NCI-H146 treated with DMSO at 0.1 percent for 48 hours (cell line): Measurements from ENCODE around the gene HDAC3.

Experiments
- DNase-seq: peaks from one replicate; lab custom pipeline; 2025; ENCODE audit not compliant: unreplicated experiment; lab: John Stamatoyannopoulos, UW

HDAC3 gene

GRCh38 chr5:141605523-141606277, 30.9 kb downstream of the HDAC3 start:
- no peak for DNase-seq

- no peak for DNase-seq
These were observed 32.5 kb downstream of the HDAC3 start for GRCh38 chr5:141603923-141604717.

- no peak for DNase-seq
These were observed 34.0 kb downstream of the HDAC3 start for GRCh38 chr5:141602606-141603005.

GRCh38 chr5:141598391-141599345, 38.0 kb downstream of the HDAC3 start:
- no peak for DNase-seq

GRCh38 chr5:141597814-141598213, 38.8 kb downstream of the HDAC3 start:
- DNase-seq: no peak

GRCh38 chr5:141597394-141597793, 39.3 kb downstream of the HDAC3 start:
- DNase-seq: no peak

GRCh38 chr5:141596867-141597266, 39.8 kb downstream of the HDAC3 start:
- no peak for DNase-seq

- no peak for DNase-seq
These were observed 46.5 kb downstream of the HDAC3 start for GRCh38 chr5:141590127-141590526.

GRCh38 chr5:141586246-141586645, 50.4 kb downstream of the HDAC3 start:
- no peak for DNase-seq

- no peak for DNase-seq
These were observed 51.1 kb downstream of the HDAC3 start for GRCh38 chr5:141585594-141585993.

GRCh38 chr5:141574122-141574510, 62.5 kb downstream of the HDAC3 start:
- DNase-seq: no peak

- no peak for DNase-seq
These were observed 63.0 kb downstream of the HDAC3 start for GRCh38 chr5:141573489-141574121.
